ENCODE results near the gene FAIM2.

The FAIM2 gene

DNA sequence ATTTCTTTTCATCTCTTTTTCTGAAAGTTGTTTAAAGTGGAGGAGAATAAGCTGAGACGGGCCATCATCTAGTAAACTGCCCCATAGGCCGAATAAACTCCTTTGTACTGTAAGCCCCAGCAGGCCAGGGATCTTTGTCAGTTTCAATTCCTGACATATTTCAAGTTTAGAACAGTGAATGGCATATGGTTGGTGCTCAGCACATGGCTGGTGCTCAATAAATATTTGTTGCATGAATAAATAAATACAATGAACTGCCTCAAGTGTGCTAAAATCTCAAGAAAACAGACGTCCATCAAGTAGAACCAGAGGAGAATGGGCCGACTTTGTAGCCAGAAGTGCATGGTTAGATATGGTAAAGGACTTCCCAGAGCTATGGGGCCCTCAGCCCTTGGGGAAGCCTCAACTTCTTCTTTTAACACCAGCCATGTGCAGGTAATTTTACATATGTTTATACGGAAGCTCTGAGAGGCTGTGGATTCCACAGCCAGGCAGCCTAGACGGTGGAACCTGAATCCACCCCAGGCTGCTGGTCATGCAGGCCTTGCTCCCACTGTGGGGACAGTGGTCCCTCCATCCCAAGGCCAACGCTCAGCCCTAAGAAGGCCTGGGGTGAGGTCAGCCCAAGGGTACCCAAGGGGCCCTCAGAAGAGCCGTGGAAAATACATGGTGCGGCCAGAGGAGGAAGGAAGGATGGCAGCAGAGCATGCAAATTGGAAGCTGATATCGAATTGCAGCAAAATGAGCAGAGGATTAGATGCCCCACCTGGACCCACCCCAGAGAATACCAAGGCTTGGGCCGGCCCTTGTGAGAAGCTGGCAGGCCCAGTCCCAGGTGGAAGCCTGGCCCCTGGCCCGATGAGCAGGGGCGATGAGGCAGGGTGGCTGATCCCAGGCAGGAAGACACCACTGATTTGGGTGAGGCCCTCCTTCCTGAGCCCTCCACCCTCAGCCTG, 38.1 kb upstream of the FAIM2 start:
- in situ Hi-C loops (cut with MboI; ENCODE audit: low pct_unique_long_range_greater_than_20kb, low sequenced_read_pairs), result no loop called here
- no peak for DNase-seq

DNA sequence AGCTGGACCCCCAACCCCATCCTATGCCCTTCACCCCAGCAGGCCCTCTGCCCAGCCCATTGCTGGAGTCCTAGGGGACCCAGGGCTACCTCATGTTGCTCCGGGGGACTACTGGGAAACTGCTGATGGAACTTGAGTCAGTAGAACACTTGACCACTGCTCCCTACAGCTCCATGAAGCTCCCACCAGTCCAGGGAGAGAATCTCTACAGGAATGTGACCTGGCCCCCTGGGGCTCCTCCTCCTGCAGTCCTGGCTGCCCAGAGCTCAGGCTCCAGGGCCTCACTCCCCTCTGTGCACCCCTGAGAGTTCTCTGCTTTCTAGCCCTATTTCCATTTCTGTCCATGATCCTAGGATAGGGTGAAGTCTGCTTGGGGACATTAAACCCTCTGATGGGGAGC, 36.0 kb upstream of the FAIM2 start:
- no peak for DNase-seq
- in situ Hi-C loops (cut with MboI; ENCODE audit: low pct_unique_long_range_greater_than_20kb, low sequenced_read_pairs), result no loop called here

DNA sequence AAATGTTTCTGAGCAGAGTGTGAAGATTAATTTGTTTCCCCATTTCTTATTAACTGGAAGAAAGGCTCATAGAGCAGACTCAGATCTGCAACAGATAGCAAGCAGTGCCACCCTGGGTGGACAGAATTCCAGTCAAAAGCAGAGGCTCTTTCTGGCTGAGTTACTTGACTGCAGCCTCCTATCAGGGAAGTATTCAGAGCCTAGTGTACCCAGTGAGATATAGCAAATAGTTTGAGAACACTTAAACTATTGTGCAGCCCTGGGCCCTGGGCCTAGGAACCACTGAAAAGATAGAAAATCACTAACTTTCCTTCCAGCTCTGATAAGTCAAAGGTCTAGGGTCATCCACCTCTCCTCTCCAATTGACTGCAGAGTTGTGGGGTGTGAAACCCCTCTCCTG, 35.6 kb upstream of the FAIM2 start:
- DNase-seq, result no peak
- in situ Hi-C loops (cut with MboI; ENCODE audit: low pct_unique_long_range_greater_than_20kb, low sequenced_read_pairs), result no loop called here

DNA sequence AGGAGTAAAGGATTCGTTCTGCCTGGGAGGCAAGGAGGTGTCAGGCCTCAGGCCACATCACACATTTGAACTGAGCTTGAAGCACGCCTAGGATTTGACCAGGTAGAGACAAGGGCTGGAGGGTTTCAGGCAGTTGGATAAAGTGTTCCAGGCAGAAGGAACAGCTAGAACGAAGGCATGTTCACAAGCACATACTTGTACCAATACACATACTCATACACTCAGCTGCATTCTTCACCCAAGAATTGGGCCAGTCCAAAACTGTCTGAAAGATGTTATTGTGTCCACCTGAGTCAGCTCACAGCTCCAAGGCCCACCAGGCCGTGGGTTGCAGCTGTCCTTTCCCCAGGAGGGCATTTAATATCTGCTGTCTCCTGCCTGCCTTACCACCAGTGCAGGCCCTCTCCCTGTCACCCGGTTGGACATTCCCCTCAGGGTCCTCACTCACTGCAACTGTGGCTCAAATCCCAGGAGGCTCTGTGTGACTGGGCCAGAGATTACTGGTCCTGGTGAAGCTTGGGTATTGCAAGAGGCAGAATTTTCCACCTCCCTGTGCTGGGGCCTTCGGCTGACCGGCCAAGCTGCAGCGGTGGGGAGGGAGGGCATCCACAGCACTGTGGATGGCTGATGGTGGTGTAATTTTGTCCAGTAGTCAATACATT, 34.1 kb upstream of the FAIM2 start:
- in situ Hi-C loops (cut with MboI; ENCODE audit: low pct_unique_long_range_greater_than_20kb, low sequenced_read_pairs), result no loop called here
- DNase-seq, result no peak

DNA sequence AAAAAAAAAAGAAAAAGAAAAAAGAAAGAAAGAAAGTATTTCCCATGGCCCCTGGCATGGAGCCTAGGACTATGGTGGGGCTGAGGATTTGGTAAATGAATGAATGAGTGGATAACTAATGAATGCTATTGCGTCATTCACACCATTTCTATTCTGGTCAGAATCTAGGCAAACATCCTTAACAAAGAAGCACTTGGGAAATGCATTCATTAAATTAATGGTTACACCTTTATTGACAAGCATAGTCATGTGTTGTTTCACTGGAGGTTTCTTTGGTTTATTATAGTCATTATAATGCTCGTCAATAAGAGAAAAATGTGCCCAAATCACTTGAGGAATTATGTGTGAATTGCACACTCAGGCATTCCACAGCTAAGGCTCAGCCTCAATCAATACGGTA, 33.2 kb upstream of the FAIM2 start:
- in situ Hi-C loops (cut with MboI; ENCODE audit: low pct_unique_long_range_greater_than_20kb, low sequenced_read_pairs), result no loop called here
- no peak for DNase-seq

DNA sequence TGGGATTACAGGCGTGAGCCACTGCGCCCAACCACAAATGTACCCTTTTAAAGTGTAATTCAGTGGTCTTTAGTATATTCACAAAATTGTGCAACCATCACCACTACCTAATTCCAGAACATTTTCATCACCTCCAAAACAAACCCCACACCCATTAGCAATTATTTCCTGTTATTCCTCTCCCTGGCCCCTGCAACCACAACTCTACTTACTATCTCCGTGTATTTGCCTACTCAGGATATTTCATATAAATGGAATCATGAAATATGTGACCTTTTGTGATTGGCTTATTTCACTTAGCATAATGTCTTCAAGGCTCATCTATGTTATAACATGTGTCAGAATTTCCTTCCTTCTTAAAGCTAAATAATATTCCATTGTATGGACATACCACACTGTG, 30.8 kb upstream of the FAIM2 start:
- no peak for DNase-seq
- in situ Hi-C loops (cut with MboI; ENCODE audit: low pct_unique_long_range_greater_than_20kb, low sequenced_read_pairs), result no loop called here

DNA sequence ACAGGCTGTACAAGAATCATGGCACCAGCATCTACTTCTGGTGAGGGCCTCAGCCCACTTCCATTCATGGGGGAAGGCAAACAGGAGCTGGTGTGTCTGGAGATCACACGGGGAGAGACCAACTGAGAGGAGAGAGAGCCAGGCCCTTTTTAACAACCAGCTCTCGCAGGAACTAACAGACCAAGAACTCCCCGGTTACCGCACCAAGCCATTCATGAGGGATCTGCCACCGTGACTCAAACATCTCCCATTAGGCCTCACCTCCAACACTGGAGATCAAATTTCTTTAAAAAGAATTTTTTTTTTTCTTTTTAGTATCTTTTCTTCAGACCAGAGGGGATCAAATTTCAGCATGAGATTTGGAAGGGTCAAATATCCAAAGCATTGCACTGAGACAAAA, 30.1 kb upstream of the FAIM2 start:
- no peak for DNase-seq
- in situ Hi-C loops (cut with MboI; ENCODE audit: low pct_unique_long_range_greater_than_20kb, low sequenced_read_pairs), result no loop called here

DNA sequence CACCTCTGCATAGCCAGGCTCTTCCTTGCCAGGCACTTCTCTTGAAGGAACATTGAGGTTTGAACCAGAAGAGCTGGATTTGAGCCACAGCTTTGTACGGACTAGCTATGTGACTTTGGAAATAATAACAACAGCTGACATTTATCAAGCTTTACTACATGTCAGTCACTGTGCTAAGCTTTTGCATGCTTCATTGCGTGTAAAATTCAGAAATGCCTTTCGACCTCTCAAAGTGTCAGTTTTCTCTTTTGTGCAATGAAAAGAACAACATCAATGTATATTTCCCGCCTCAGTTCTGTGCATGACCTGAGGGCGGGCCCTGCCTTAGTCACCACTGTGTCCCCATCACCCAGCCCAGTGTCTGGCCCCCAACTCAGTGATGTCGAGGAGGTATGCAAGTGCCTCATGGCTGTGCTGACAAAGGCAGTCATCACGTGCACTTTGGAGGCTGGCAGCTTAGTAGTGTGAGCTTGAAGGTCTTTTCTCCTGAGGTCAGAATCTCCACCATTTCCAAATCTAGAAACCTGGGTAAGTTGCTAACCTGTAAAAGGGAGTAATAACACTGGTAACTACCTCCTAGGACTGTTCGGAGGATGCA, 28.9 kb upstream of the FAIM2 start:
- DNase-seq, result no peak
- in situ Hi-C loops (cut with MboI; ENCODE audit: low pct_unique_long_range_greater_than_20kb, low sequenced_read_pairs), result no loop called here

DNA sequence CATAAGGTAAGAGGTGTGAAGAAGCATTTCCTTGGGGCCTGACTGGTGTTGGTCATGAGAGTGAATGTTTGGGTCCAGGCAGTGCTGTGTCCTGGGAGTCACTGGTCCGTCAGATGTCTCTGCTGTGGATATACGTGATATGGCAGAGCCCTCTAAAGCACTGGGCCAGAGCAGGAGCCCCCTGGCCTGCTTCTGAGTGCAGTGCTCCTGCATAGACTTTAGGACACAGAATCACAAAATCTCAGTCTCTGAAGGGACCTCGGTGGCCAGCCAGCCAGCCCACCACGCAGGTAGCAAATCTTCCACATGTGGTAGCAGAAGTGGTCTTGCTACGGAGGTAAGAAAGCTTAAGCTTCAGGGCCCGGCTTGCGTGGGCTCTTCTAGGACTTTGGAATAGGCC, 28.3 kb upstream of the FAIM2 start:
- DNase-seq, result no peak
- in situ Hi-C loops (cut with MboI; ENCODE audit: low pct_unique_long_range_greater_than_20kb, low sequenced_read_pairs), result no loop called here

DNA sequence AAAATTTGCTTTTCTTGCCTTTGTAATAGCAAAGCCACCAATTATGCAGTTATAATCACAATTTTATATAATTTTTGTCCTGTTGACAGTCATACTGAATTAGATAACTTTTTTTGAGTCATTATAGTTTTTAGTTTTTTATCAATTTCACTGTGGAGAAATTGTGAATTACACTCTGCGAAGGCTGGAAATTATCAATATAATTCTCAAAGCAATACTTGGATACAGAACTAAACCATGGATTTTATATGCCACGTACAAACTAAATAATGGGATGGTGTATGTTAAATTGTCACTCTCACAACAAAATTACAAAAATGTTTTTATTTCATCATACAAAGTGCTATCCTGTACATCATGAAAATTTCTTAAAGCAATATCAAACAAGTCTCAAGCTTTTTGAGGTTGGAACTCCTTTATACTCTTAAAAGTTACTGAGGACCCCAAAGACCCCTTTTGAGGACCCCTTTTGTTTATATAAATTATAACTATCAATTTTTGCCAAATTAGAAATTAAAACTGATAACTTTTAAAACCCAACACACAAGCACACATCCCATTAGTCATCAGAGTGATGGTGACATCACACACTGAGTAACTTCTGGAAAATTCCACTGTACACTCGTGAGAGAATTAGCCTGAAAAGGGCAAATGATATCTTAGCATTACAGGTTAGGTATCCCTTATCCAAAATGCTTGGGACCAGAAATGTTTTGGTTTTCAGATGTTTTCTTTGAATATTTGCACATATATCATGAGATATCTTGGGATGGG, 27.0 kb upstream of the FAIM2 start:
- DNase-seq, result no peak
- in situ Hi-C loops (cut with MboI; ENCODE audit: low pct_unique_long_range_greater_than_20kb, low sequenced_read_pairs), result no loop called here

DNA sequence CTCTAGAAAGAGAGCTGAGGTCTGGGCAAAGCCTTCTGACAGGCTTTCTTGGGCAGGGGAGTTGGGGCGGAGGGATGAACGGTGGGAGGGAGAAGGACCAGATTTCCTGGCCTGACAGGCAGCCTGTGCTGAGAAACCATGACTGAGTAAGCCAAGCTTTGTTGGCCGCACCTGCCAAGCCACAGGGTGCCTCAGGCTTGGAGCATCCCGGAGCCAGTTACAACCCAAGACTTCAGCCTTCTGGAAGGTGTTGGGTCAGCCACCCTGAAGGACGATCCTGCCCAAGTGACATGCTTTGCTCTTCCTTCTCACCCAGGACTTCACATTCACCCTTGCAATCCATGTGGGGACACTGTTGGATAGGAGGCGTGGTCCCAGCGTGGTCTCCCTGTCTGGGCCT, 25.9 kb upstream of the FAIM2 start:
- no peak for DNase-seq
- in situ Hi-C loops (cut with MboI; ENCODE audit: low pct_unique_long_range_greater_than_20kb, low sequenced_read_pairs), result no loop called here

DNA sequence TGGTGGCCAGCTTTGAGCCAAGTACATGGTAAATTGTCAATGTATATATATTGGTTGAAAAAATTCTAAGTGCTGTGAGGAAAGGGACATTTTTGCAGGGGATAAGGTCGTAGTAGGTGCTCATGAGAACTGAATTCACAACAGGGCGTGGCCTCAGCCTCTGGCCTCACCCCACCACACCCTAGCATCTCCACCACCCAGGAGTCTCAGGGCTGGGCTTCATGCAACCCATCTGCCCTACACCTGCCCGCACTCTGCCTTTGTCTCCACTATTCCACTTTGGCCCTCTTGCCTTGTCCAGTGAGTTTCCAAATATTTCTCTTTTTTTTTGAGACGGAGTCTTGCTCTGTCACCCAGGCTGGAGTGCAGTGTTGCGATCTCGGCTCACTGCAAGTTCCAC, 24.8 kb upstream of the FAIM2 start:
- in situ Hi-C loops (cut with MboI; ENCODE audit: low pct_unique_long_range_greater_than_20kb, low sequenced_read_pairs), result no loop called here
- DNase-seq, result no peak

DNA sequence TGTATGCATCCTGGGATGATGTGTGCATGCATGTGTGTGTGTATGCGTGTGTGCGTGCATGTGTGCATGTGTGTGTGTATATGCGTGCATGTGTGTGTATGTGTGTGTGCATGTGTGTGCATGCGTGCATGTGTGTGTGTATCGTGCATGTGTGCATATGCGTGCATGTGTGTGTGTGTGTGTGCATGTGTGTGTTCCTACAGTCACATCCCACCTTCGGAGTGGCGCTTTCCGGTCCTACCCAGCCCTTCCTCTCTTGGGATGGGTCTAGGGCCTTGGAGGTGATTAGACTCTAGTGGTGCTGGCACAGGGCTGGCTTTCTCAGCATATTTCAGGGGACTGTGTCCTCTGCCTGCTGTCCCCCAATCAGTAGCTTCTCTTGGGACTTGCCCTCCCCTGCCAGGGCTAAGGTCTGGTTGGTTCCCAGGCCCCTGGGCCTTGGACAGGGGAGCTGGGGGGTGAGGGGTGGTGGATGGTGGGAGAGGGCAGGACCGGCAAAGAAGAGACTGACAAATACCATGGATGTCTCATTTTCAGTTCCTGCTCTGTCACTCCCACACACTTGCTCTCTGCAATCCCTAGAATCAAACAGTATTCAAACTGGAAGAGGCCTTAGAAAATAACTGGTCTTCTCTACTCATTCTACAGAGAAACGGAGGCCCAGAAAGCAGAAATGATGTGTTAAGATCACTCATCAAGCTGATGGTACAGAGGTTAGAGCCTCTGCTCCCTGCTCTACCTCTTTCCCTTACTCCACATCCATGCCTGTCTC, 21.9 kb upstream of the FAIM2 start:
- DNase-seq, result no peak
- in situ Hi-C loops (cut with MboI; ENCODE audit: low pct_unique_long_range_greater_than_20kb, low sequenced_read_pairs), result no loop called here

DNA sequence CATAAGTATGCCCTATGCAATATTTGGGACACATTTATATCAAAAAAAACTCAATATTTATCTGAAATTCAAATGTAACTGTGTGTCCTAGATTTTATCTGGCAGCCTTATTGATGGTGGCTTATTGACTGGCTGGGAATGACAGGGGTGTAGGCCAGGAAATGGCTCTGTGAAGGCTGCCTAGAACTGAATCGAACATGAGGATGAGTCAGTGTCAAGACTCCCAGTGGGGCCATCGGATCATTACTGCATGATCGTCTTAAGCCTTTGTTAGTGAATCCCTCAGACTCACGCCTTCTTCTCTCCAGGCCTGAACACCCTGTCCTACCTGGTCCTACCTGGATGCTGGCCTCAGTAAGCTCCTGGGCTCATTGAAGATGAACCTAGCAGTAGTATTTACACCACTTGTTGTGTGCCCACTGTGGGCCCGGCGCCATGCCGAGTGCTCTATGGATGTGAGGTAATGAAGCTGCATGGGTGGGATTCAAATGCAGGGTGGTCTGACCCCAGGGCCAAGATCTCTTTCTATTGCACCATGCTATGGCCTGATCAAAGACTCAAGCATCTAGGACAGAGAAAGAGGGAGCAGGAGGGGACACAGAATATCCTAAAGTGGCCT, 21.0 kb upstream of the FAIM2 start:
- in situ Hi-C loops (cut with MboI; ENCODE audit: low pct_unique_long_range_greater_than_20kb, low sequenced_read_pairs), result no loop called here
- DNase-seq, result no peak

DNA sequence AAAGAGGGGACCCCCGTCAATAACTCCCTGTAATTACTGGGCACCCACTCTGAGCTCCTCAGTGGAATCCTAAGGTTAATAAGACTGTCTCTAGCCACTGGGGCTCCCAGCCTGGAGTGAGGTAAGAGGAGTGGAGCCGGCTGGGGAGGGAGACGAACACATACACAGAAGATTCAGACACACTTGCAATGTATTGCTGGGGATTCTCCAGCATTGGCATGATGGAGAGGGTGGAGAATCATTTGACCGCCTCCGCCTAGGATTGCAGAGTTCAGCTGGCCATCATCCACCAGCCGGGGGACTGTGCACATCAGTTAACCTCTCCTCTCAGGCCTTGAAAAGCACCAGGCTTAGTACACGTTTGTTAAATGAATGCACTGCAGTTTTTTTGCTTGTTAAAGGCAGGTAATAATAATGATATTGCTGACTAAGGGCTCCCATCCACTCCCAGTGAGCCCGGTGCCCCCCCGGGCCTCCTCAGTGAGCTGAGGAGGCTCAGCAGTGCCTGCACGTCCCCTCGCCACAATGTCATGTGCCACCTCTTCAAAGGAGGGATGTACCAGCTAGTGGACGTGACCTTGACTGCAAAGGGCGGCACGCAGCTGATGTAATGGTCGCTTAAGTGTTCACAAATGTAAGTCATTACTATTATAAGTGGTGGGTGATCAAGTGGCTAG, 20.3 kb upstream of the FAIM2 start:
- no peak for DNase-seq

DNA sequence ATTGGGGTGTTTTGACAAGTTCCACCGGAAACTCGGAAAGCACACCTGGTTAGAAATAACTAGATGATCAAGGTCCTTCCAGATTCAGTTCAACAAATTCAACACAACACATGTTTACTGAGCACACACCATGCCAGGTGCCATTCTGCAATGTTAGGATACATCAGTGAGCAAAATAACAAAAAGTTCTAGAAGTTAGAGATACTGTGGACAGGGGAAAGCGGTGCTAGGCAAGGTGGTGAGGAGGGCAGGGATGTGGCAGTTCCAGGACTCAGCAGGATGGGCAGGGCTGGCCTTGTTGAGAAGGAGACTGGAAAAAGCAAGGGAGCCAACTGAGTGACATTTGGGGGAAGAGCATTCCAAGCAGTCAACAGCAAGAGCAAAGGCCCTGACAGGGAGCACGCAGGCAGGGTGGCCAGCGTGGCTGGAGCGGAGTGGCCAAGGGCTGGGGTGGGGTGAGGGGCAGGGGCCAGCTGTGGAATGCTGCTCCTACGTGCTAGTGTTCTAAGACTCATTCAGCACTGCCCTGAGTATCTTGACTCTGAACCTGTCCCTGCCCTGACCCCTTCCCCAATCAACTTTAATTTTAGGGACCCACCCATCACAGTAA, 19.4 kb upstream of the FAIM2 start:
- in situ Hi-C loops (cut with MboI; ENCODE audit: low pct_unique_long_range_greater_than_20kb, low sequenced_read_pairs), result no loop called here
- no peak for DNase-seq

More for the DNA sequence above, 20.3 kb upstream of the FAIM2 start:
- in situ Hi-C loops (cut with MboI; ENCODE audit: low pct_unique_long_range_greater_than_20kb, low sequenced_read_pairs), result no loop called here

DNA sequence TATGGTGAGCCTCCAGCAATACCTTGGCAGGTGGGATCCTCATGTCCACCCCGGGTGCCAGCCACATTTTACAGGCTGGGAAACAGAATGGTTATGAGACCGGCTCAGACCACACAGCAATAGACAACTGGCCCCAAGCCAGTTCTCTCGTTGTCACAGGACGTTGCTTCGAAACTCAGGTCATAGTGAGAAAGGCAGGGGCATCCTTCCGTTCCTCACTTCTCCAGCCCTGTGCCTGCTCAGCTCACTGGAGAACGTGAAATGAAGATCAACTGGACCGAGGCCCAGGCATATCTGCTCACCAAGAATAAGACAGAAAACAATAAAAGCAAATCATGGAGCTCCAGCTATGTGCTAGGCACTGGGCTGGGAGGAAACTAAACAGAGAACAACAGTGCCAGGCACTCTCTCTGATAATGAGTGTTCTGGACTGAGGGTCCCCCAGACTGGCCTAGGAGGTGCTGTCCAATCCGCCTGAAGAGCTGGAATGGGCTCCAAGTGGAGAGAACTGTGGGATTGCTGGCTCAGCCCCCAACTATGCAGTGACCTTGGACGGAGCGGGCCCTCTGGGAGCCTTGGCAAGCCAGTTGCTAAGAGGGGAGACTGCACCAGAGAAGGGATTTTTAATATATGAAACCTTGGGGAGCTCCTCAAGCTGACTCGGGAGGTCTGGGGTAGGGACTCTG, 18.8 kb upstream of the FAIM2 start:
- in situ Hi-C loops (cut with MboI; ENCODE audit: low pct_unique_long_range_greater_than_20kb, low sequenced_read_pairs), result no loop called here
- DNase-seq, result no peak

Measured in KBM-7 (cell line).